ENCODE results near the gene DHH. TPM values are rescaled to one million over a fixed set of nuclear protein-coding genes. Genes with fewer than 3 reads are reported as not detected.
A peak's percentile ranks its signal among the peaks of the same experiment; 100 is the strongest.

The DHH gene
- total and polyA plus RNA-seq, 9 of the 15 experiments (the other 6 are each of a cell fraction or from before 2014, with no cell fraction given) = 0.07 to 2.6 (median 0.54) TPM

- TF ChIP-seq CC2D1A (IDR thresholded peaks at IDR 0.05) (0 out of 2 replicates have a peak, but pooled peaks have one; percentile 52), ZFP36 (IDR thresholded peaks at IDR 0.05; ENCODE audit: low read depth, low read length, partially characterized antibody) (no peak), TCF7 (IDR thresholded peaks at IDR 0.05; ENCODE audit: borderline replicate concordance) (no peak), FOXK1 (CRISPR knock-in tag; IDR thresholded peaks at IDR 0.05; ENCODE audit: borderline replicate concordance) (no peak), MGA (IDR thresholded peaks at IDR 0.05) (peak; percentile 77), ZNF766 (CRISPR knock-in tag; conservative IDR thresholded peaks at IDR 0.05) (no peak), TCF3 (CRISPR knock-in tag; IDR thresholded peaks at IDR 0.05) (peak; percentile 94)
Measured at GRCh38 chr12:49089821-49090773, 4.5 kb downstream of the DHH start (continued).
